K562 treated with DMSO at 1 percent for 48 hours (cell line): ENCODE measurements around the gene GBP1. TPM values are rescaled to one million over a fixed set of nuclear protein-coding genes. Genes with fewer than 3 reads are reported as not detected.

ENCODE experiments used
- total RNA-seq: library from RNA; unstranded; fragments of 300-600 nt; gene quantifications from 2 replicates; pipeline ENCODE4 v1.2.3, GENCODE V29; 2022; ENCODE audit warnings: low replicate concordance; ENCODE audit errors: extremely low read depth

Gene GBP1, protein sequence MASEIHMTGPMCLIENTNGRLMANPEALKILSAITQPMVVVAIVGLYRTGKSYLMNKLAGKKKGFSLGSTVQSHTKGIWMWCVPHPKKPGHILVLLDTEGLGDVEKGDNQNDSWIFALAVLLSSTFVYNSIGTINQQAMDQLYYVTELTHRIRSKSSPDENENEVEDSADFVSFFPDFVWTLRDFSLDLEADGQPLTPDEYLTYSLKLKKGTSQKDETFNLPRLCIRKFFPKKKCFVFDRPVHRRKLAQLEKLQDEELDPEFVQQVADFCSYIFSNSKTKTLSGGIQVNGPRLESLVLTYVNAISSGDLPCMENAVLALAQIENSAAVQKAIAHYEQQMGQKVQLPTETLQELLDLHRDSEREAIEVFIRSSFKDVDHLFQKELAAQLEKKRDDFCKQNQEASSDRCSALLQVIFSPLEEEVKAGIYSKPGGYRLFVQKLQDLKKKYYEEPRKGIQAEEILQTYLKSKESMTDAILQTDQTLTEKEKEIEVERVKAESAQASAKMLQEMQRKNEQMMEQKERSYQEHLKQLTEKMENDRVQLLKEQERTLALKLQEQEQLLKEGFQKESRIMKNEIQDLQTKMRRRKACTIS
- total RNA-seq, result not detected in 2 replicates

GRCh38 chr1:89065079-89065868, at the start of gene GBP1:
TSS of gene GBP1 (minus strand) at chr1:89065208. CDS start at chr1:89063234, 1,974 bp downstream.

DNA sequence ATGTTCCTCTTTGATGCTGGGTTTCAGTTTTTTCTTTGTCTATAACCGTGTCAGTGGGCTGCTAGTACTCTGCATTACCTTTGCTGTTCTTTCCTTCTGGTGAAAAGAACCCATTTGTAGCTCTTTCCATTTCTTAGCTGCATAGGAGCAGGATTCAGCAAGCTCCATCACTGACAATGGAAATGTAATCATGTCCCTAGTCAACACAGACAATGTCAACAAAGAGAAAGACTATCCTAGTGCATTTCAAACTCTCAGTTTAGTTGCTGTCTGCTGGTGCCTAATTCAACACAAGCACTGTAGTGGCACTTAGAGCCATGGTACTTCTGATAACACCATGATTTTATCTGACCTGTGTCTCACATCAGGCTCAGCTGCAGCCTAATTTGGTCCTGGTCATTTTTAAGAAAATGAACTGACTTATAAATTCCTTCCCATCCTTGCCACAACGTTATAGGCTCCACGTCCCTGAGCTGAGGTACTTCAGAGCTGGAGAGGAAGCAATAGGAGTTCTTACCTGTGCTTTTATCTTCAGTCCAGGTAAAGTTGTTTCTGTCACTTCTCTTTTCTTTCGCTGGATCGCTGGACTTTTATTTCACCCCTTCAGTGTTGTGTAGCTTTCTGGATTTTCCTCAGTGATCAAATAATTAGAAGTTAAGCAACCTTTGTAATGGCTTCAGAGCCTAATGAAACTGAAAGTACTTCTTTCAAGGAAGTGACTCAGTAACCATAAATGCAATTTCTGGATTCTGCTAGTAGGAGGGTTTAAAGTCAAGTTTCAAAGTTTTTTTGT, 42.6 kb downstream of the GBP1 start, which contains the start of gene GBP3:
Gene GBP3 (minus strand): TSS at position 700 of the 793 bp plus-strand sequence. CDS start 2,145 bp downstream, outside the sequence.

Other genes with a start within 250 kb of the GBP1 start
- not detected in 2 replicates for gene GTF2B, start 173.6 kb downstream of the GBP1 start, total RNA-seq
- not detected in 2 replicates for gene KYAT3, start 72.6 kb downstream of the GBP1 start, total RNA-seq
- gene RBMXL1, start 72.6 kb downstream of the GBP1 start, total RNA-seq, result not detected in 2 replicates
- gene GBP3, start 42.3 kb downstream of the GBP1 start, total RNA-seq, result not detected in 2 replicates
- not detected in 2 replicates for gene GBP2, start 60.9 kb upstream of the GBP1 start, total RNA-seq
- gene GBP7, start 110.8 kb upstream of the GBP1 start, total RNA-seq, result not detected in 2 replicates
- not detected in 2 replicates for gene GBP4, start 133.7 kb upstream of the GBP1 start, total RNA-seq
- gene GBP5, start 207.7 kb upstream of the GBP1 start, total RNA-seq, result not detected in 2 replicates